ENCODE results near the gene ATCAY. TPM values are rescaled to one million over a fixed set of nuclear protein-coding genes. Genes with fewer than 3 reads are reported as not detected.

The ATCAY gene
- total RNA-seq, 2 experiments from 2014 or later = not detected

DNA sequence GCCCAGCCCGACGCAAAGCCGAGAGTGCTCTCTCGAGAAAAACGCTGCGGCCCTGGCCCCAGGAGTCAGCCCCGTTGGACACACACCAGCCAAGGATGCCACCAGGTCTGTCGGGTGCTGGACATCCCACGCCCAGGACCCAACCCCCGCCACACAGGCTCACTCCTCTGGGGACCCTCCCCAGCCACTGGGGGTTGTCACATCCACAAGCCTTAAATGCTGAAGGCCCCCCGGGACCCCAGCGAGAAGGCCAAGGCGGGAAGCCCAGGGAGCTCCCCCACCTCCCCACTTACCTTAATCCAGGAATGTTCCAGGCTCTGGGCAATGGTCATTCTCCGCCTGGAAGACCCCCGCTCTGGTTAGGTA, 79.3 kb downstream of the ATCAY start:
- Histone ChIP-seq H3K9me2 (ENCODE audit: insufficient read depth, low read length) (no peaks in the 10 kb centered on the region), H3K4me2 (ENCODE audit: low read length) (no peak overlapping the region), H3K4me3 (ENCODE audit: low read depth, low read length, poor library complexity, severe bottlenecking) (no peak overlapping the region), H4K20me1 (ENCODE audit: insufficient read depth, low read length) (no peaks in the 10 kb centered on the region), H3K27ac (ENCODE audit: low read depth, low read length, poor library complexity, severe bottlenecking) (no peak overlapping the region), H3K36me3 (ENCODE audit: insufficient read depth, low read length) (peaks cover 54% of the 10 kb centered on the region), H3K9me3 (ENCODE audit: low read length) (no peaks in the 10 kb centered on the region), H3K4me1 (ENCODE audit: insufficient read depth, low read length, poor library complexity, severe bottlenecking) (no peaks in the 10 kb centered on the region), H3K79me2 (ENCODE audit: insufficient read depth, low read depth, low read length) (no peaks in the 10 kb centered on the region), H2AFZ (ENCODE audit: low read length) (no peak overlapping the region)
- TF ChIP-seq EZH2phosphoT487 (IDR thresholded peaks at IDR 0.05; ENCODE audit: borderline replicate concordance, low read depth, low read length) (no peak), CTCF (conservative IDR thresholded peaks at IDR 0.05; ENCODE audit: low read length) (no peak)
- CTCF ChIA-PET (ENCODE audit: unreplicated experiment) = no interaction called here
- POLR2A ChIA-PET = no interaction called here
- BruUV-seq (replicated peaks) = no TSS peak
- intact Hi-C loops (cut with micrococcal nuclease; ENCODE audit: unreplicated experiment) = no loop called here
- no peak for DNase-seq (ENCODE audit: low spot score)

DNA sequence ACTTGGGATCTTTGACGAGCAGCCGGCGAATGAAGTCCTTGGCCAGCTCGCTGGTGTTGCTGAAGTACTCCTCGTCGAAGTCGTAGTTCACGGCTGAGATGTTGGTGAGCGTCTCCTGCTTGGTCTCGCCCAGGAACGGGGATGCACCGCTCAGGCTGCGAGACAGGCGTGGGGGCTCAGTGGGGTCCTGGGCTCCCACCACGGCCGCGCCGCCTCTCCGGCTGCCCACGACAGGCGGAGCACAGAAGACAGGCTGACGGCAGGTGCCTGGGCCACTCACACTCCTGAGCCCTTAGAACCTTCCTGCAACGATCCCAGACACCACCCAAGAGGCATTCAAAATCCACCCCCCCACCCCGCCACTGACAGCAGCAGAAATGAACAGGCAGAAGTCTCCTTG, 80.5 kb downstream of the ATCAY start:
- Histone ChIP-seq H2AFZ (ENCODE audit: low read length) (no peak overlapping the region), H4K20me1 (ENCODE audit: insufficient read depth, low read length) (no peaks in the 10 kb centered on the region), H3K79me2 (ENCODE audit: insufficient read depth, low read depth, low read length) (no peaks in the 10 kb centered on the region), H3K9me3 (ENCODE audit: low read length) (no peaks in the 10 kb centered on the region), H3K9me2 (ENCODE audit: insufficient read depth, low read length) (no peaks in the 10 kb centered on the region), H3K4me2 (ENCODE audit: low read length) (no peak overlapping the region), H3K4me3 (ENCODE audit: low read depth, low read length, poor library complexity, severe bottlenecking) (no peak overlapping the region), H3K4me1 (ENCODE audit: insufficient read depth, low read length, poor library complexity, severe bottlenecking) (no peaks in the 10 kb centered on the region), H3K36me3 (ENCODE audit: insufficient read depth, low read length) (peaks cover 56% of the 10 kb centered on the region), H3K27ac (ENCODE audit: low read depth, low read length, poor library complexity, severe bottlenecking) (no peak overlapping the region)
- DNase-seq (ENCODE audit: low spot score) = no peak
- intact Hi-C loops (cut with micrococcal nuclease; ENCODE audit: unreplicated experiment) = no loop called here
- TF ChIP-seq EZH2phosphoT487 (IDR thresholded peaks at IDR 0.05; ENCODE audit: borderline replicate concordance, low read depth, low read length) (no peak), CTCF (conservative IDR thresholded peaks at IDR 0.05; ENCODE audit: low read length) (no peak)
- BruUV-seq (replicated peaks) = no TSS peak
- POLR2A ChIA-PET = no interaction called here
- CTCF ChIA-PET (ENCODE audit: unreplicated experiment) = no interaction called here

GRCh38 chr19:3963458-3964255, 83.2 kb downstream of the ATCAY start:
- H3K4me3 ChIP-seq (ENCODE audit: low read depth, low read length, poor library complexity, severe bottlenecking) = no peak overlapping the region
- no peaks in the 10 kb centered on the region for H3K9me2 ChIP-seq (ENCODE audit: insufficient read depth, low read length)
- H4K20me1 ChIP-seq (ENCODE audit: insufficient read depth, low read length) = no peaks in the 10 kb centered on the region
- H3K4me1 ChIP-seq (ENCODE audit: insufficient read depth, low read length, poor library complexity, severe bottlenecking) = no peaks in the 10 kb centered on the region
- CTCF ChIA-PET (ENCODE audit: unreplicated experiment) = no interaction called here
- H3K36me3 ChIP-seq (ENCODE audit: insufficient read depth, low read length) = peaks cover 59% of the 10 kb centered on the region
- H3K27ac ChIP-seq (ENCODE audit: low read depth, low read length, poor library complexity, severe bottlenecking) = no peak overlapping the region
- BruUV-seq (replicated peaks) = no TSS peak
- H2AFZ ChIP-seq (ENCODE audit: low read length) = no peak overlapping the region
- POLR2A ChIA-PET = no interaction called here
- H3K9me3 ChIP-seq (ENCODE audit: low read length) = no peaks in the 10 kb centered on the region
- intact Hi-C loops (cut with micrococcal nuclease; ENCODE audit: unreplicated experiment) = no loop called here
- no peak overlapping the region for H3K4me2 ChIP-seq (ENCODE audit: low read length)
- DNase-seq (ENCODE audit: low spot score) = no peak
- no peak for TF ChIP-seq CTCF (conservative IDR thresholded peaks at IDR 0.05; ENCODE audit: low read length)
- no peak for TF ChIP-seq EZH2phosphoT487 (IDR thresholded peaks at IDR 0.05; ENCODE audit: borderline replicate concordance, low read depth, low read length)
- no peaks in the 10 kb centered on the region for H3K79me2 ChIP-seq (ENCODE audit: insufficient read depth, low read depth, low read length)

Measured in OCI-LY7 (cell line).